Astrocyte of the spinal cord (primary cell): Measurements from ENCODE around the gene PRPF6.
A peak's percentile ranks its signal among the peaks of the same experiment; 100 is the strongest.

Experiments
- DNase-seq: peaks from one replicate; pipeline ENCODE4 v3.0.0; 2011; ENCODE audit warnings: low read depth, low spot score
- H3K4me3 ChIP-seq: 2 replicates; pipeline ENCODE4 v1.5.1; 2011; ENCODE audit warnings: low read depth, mild to moderate bottlenecking, low read length, moderate library complexity
- in situ Hi-C: cut with HindIII; loops from 2 replicates; pipeline ENCODE4 v1.10.0; 2017; ENCODE audit warnings: low sequenced_read_pairs
- TF ChIP-seq, protein P1 (sequence below): IDR thresholded peaks from 2 replicates; pipeline ENCODE4 v1.5.1; 2012; ENCODE audit warnings: low read depth, mild to moderate bottlenecking, low read length, inconsistent platforms

Gene PRPF6

DNA sequence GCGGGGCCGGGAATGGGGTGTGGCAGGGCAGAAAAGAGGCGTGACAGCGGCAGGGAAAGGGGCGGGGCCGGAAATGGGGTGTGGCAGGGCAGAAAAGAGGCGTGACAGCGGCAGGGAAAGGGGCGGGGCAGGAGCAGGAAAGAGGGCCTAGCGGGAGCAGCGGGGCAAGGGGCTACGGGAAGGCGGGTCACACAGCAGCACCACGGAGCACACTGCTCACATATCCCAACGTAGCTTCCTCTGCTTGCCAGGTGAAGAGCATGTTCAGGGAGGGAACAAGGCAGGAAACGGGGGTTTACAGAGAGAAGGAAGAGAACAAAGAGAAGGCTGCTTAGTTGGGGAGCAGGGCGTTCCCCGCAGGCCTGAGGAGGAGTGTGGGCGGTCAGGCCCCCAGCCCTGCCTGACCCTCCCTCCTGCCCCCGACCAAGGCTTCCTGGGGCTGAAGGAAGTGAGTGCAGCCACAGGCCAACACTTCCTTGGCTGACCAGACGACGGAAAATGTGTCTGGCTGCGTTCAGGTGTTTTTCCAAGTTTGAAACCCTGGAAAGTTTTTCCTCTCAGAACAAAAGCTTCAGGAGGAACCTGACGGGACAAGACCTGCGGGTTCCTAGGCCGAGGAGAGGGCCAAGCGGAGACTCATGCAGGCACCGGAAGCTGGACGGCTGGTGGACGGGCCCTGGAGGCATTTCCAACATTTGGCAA is 38.5 kb upstream of the PRPF6 start:
- in situ Hi-C loops: no loop called here
- peak; percentile 34 for DNase-seq
- TF ChIP-seq, protein P1, sequence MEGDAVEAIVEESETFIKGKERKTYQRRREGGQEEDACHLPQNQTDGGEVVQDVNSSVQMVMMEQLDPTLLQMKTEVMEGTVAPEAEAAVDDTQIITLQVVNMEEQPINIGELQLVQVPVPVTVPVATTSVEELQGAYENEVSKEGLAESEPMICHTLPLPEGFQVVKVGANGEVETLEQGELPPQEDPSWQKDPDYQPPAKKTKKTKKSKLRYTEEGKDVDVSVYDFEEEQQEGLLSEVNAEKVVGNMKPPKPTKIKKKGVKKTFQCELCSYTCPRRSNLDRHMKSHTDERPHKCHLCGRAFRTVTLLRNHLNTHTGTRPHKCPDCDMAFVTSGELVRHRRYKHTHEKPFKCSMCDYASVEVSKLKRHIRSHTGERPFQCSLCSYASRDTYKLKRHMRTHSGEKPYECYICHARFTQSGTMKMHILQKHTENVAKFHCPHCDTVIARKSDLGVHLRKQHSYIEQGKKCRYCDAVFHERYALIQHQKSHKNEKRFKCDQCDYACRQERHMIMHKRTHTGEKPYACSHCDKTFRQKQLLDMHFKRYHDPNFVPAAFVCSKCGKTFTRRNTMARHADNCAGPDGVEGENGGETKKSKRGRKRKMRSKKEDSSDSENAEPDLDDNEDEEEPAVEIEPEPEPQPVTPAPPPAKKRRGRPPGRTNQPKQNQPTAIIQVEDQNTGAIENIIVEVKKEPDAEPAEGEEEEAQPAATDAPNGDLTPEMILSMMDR: no peak
- no peak overlapping the region for H3K4me3 ChIP-seq

DNA sequence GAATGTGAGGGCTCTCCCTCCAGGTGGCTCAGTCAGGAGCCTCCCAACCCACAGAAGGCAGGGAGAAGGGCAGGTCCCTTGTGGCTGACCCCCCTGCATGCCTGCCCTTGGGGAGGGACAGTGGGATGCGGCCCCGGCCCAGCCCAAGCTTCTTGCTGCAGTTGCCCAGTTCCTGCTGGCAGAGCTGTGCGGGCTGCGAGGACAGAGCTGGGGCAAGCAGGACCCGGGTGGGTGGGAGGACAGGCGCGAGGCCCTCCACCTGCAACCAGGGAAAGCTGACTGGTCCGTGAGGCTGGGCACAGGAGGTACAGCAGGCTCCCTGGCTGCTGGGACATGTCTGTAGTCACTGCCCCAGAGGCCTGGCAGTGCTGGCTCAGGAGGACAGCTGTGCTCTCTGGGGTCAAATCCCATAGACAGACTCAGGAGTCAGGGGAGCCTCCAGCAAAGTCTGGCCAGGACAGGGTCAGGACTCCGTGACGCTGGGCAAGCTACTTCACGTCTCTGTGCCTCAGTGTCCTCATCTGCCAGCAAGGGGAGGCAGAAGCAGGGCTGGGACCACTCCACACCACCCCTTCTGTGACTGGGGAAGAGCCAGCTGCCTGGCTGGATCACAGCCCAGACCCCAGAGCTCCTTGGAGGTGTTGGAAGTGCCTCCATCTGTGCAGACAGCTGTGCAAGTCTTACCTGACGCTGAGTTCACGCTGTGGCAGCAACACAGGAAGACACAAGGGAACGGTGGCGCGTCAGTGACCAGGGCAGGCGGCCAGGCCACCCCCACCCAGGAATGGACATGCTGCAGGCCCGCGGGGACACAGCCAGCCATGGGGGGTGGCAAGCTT is 37.7 kb upstream of the PRPF6 start:
- in situ Hi-C loops: no loop called here
- TF ChIP-seq, protein P1: no peak
- no peak overlapping the region for H3K4me3 ChIP-seq
- DNase-seq: no peak

DNA sequence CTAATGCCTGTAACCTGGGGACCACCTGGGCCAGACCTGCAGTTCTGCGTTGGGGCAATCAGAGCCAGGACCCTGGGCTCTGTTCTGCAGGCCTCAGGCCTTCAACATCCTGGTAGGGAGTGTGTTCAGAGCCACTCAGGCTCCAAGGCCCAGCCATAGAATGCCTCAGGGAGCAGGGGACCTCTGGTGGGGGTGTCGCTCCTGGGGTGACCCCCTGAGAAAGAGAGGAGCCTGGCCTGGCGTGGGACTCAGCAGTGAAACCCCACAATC is 37.2 kb upstream of the PRPF6 start:
- DNase-seq: no peak
- TF ChIP-seq, protein P1: no peak
- in situ Hi-C loops: no loop called here
- no peak overlapping the region for H3K4me3 ChIP-seq

DNA sequence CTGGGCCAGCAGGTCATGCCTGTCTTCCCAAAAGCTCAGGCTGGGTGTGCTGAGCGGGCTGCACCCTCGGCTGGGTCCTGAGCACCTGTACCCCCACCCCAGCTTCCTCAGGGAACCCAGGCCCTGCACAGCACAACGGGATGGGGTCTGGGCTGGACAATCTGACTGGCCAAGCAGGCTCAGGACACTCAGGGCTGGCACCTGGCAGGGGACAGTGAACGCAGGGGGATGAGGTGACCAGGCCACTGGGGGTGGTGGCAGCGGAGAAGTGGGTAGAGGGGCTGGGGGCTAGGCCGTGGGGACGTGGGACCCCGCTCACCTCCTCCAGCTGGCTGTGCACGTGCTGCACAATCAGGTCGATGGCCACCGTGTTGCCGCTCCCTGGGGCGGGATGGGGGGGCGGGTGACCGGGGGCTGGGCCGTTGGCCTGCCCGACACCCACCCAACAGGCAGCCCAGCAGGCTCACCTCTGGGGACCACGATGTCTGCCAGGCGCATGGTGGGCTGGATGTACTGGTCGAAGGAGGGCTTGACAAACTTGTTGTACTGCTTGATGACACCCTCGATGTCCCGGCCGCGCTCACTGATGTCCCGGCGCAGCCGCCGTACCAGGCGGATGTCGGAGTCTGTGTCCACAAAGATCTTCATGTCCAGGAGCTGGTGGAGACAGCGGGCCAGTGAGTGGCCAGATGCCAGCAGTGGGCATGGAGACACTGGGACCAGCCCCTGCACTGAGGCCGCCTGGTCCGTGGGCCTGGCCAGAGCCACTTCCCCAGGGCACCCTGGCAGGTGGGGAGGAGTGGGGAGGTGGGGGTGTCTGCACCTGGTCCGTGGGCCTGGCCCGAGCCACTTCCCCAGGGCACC is 36.6 kb upstream of the PRPF6 start:
- no peak overlapping the region for H3K4me3 ChIP-seq
- DNase-seq: no peak
- in situ Hi-C loops: no loop called here
- TF ChIP-seq, protein P1: no peak

DNA sequence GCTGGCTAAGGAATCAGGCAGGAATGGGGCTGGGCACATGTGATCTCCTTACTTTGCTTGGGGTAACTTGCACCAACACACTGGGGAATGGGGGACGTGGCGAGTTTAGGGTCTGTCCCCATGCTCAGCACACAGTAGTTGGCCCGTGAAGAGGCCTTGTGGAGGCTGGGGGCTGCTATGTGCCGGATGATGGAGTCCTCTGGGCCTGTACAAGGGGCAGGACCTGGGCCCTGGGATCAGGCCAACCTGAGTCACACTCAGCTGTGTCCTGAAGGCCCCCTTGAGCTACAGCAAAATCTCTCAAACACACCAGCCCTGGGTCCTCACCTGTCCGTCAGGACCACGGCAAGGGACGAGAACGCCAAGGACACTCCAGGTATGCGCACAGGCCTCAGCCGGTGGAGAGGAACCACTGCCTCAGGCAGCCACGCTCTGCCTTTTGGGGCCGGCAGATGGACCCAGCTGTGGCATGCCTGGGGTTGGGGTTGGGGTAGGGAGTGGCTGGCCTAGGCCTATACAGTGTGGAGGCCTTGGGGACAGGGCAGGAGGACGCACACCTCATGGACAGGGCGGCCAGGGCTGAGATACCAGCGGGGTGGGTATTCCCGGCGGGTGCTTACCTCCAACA is 35.8 kb upstream of the PRPF6 start:
- in situ Hi-C loops: no loop called here
- DNase-seq: no peak
- TF ChIP-seq, protein P1: no peak
- H3K4me3 ChIP-seq: no peak overlapping the region
